ENCODE data around the gene HIGD1A.

The HIGD1A gene

GRCh38 chr3:42804106-42804830 lies at the start of gene HIGD1A:
TSS of gene HIGD1A (minus strand) at chr3:42804490. CDS start at chr3:42794253, 10,237 bp downstream.
- peak; percentile 75 to 81 for DNase-seq

GRCh38 chr3:42853739-42854302 lies 49.5 kb upstream of the HIGD1A start:
- peak; percentile 50 to 75 for DNase-seq

- no peak for DNase-seq
These were observed 48.8 kb upstream of the HIGD1A start for GRCh38 chr3:42853056-42853455.

- DNase-seq: no peak
These were observed 48.2 kb upstream of the HIGD1A start for GRCh38 chr3:42852441-42852840.

- no peak for DNase-seq
These were observed 47.0 kb upstream of the HIGD1A start for GRCh38 chr3:42851228-42851834.

GRCh38 chr3:42850263-42850662 lies 46.0 kb upstream of the HIGD1A start:
- DNase-seq: no peak

GRCh38 chr3:42849017-42849416 lies 44.7 kb upstream of the HIGD1A start:
- no peak for DNase-seq

- DNase-seq: no peak
These were observed 43.4 kb upstream of the HIGD1A start for GRCh38 chr3:42847731-42848130.

GRCh38 chr3:42846685-42847522 lies 42.6 kb upstream of the HIGD1A start:
- no peak for DNase-seq

GRCh38 chr3:42844815-42845214 lies 40.5 kb upstream of the HIGD1A start:
- DNase-seq: no peak

- DNase-seq: no peak
These were observed 40.1 kb upstream of the HIGD1A start for GRCh38 chr3:42844412-42844713.

- no peak for DNase-seq
These were observed 39.6 kb upstream of the HIGD1A start for GRCh38 chr3:42843713-42844411.

- no peak for DNase-seq
These were observed 37.0 kb upstream of the HIGD1A start for GRCh38 chr3:42841332-42841731.

GRCh38 chr3:42839616-42840015 lies 35.3 kb upstream of the HIGD1A start:
- peak in 1 of 2 experiments; percentile 14 for DNase-seq

- DNase-seq: no peak
These were observed 34.3 kb upstream of the HIGD1A start for GRCh38 chr3:42838571-42838970.

GRCh38 chr3:42836150-42837123 lies 32.1 kb upstream of the HIGD1A start:
- DNase-seq: no peak

GRCh38 chr3:42831321-42831713 lies 27.0 kb upstream of the HIGD1A start:
- DNase-seq: peak; percentile 46 to 54

GRCh38 chr3:42830437-42831320 lies 26.4 kb upstream of the HIGD1A start:
- peak in 1 of 2 experiments; percentile 11 for DNase-seq

- no peak for DNase-seq
These were observed 25.5 kb upstream of the HIGD1A start for GRCh38 chr3:42829628-42830436.
